Neural cell (in vitro differentiated cells): Measurements from ENCODE around the gene TRIM62. TPM values are rescaled to one million over a fixed set of nuclear protein-coding genes. Genes with fewer than 3 reads are reported as not detected.

Experiments used
- H2AFZ ChIP-seq: fragments of 200-600, 300-800 bp; sonication (generic), shearing (Covaris generic); 2 replicates; pipeline ENCODE4 v1.6.0; 2014; ENCODE audit warnings: low read depth, mild to moderate bottlenecking, antibody characterized with exemption, low read length, moderate library complexity
- H3F3A ChIP-seq: fragments of 200-600 bp; shearing (Covaris generic); 2 replicates; pipeline ENCODE4 v1.6.1; 2016; ENCODE audit warnings: mild to moderate bottlenecking, moderate library complexity, mixed read lengths, antibody characterized with exemption, low read length; ENCODE audit not compliant: insufficient read depth, poor library complexity, severe bottlenecking
- H3K27ac ChIP-seq: fragments of 200-600, 300-800 bp; sonication (generic), shearing (Covaris generic); 2 replicates; pipeline ENCODE4 v1.5.1; 2014; ENCODE audit warnings: mild to moderate bottlenecking, low read length, moderate library complexity
- H3K27me3 ChIP-seq: fragments of 300-800, 200-600 bp; sonication (generic), shearing (Covaris generic); 2 replicates; pipeline ENCODE4 v1.6.0; 2014; ENCODE audit warnings: mild to moderate bottlenecking, low read depth, low read length, moderate library complexity; ENCODE audit not compliant: insufficient read depth
- H3K36me3 ChIP-seq: fragments of 300-800, 200-600 bp; sonication (generic), shearing (Covaris generic); 2 replicates; pipeline ENCODE4 v1.5.1; 2014; ENCODE audit warnings: mild to moderate bottlenecking, antibody characterized with exemption, low read length, moderate library complexity; ENCODE audit not compliant: insufficient read depth
- H3K4me2 ChIP-seq: fragments of 300-800, 200-600 bp; sonication (generic), shearing (Covaris generic); 2 replicates; pipeline ENCODE4 v1.6.0; 2014; ENCODE audit warnings: mild to moderate bottlenecking, low read length
- H3K4me3 ChIP-seq: fragments of 300-800, 200-600 bp; sonication (generic), shearing (Covaris generic); 2 replicates; pipeline ENCODE4 v1.5.1; 2014; ENCODE audit warnings: mild to moderate bottlenecking, low read length, moderate library complexity
- H3K79me2 ChIP-seq: fragments of 200-600 bp; shearing (Covaris generic); replicated peaks from 2 replicates; pipeline ENCODE4 v1.6.0; 2014; ENCODE audit warnings: mild to moderate bottlenecking, low read length, moderate library complexity; ENCODE audit not compliant: insufficient read depth
- H3K9ac ChIP-seq: fragments of 300-800, 200-600 bp; sonication (generic), shearing (Covaris generic); 2 replicates; pipeline ENCODE4 v1.6.1; 2016; ENCODE audit warnings: mild to moderate bottlenecking, low read length, mixed read lengths
- H3K9me2 ChIP-seq: fragments of 200-600 bp; shearing (Covaris generic); 2 replicates; pipeline ENCODE4 v1.6.1; 2016; ENCODE audit warnings: mild to moderate bottlenecking, low read length, mixed read lengths; ENCODE audit not compliant: insufficient read depth
- H3K9me3 ChIP-seq: fragments of 200-600, 300-800 bp; sonication (generic), shearing (Covaris generic); 2 replicates; pipeline ENCODE4 v1.6.1; 2016; ENCODE audit warnings: mild to moderate bottlenecking, mixed run types, low read length, moderate library complexity, mixed read lengths
- H4K20me1 ChIP-seq: fragments of 200-600 bp; shearing (Covaris generic); 2 replicates; pipeline ENCODE4 v1.6.1; 2016; ENCODE audit warnings: mild to moderate bottlenecking, mixed run types; ENCODE audit not compliant: insufficient read depth
- EP300 ChIP-seq: fragments of 450-650 bp; conservative IDR thresholded peaks from 2 replicates; pipeline ENCODE4 v1.6.1; 2014; ENCODE audit warnings: antibody characterized with exemption, mild to moderate bottlenecking, moderate library complexity; ENCODE audit not compliant: poor library complexity, severe bottlenecking
- MXI1 ChIP-seq: fragments of 450-650 bp; conservative IDR thresholded peaks from 2 replicates; pipeline ENCODE4 v1.6.1; 2014; ENCODE audit warnings: antibody characterized with exemption, mild to moderate bottlenecking; ENCODE audit not compliant: poor library complexity, severe bottlenecking
- POLR2AphosphoS5 ChIP-seq: IDR thresholded peaks from 2 replicates; pipeline ENCODE4 v1.6.1; 2012
- RAD21 ChIP-seq: fragments of 450-650 bp; conservative IDR thresholded peaks from 2 replicates; pipeline ENCODE4 v1.6.1; 2014; ENCODE audit warnings: antibody characterized with exemption, mild to moderate bottlenecking, moderate library complexity
- SMC3 ChIP-seq: fragments of 450-650 bp; conservative IDR thresholded peaks from 2 replicates; pipeline ENCODE4 v1.6.1; 2014; ENCODE audit warnings: antibody characterized with exemption, mild to moderate bottlenecking, moderate library complexity; ENCODE audit not compliant: poor library complexity
- TAF1 ChIP-seq: IDR thresholded peaks from 2 replicates; pipeline ENCODE4 v1.6.1; 2012; ENCODE audit warnings: low read depth
- polyA plus RNA-seq: library from polyadenylated mRNA; depleted of rRNA; stranded (reverse); fragments of >200 nt; gene quantifications from 2 replicates; pipeline ENCODE4 v1.2.3, GENCODE V29; 2014
- TF ChIP-seq, protein P1 (sequence below): IDR thresholded peaks from 2 replicates; pipeline ENCODE4 v1.6.1; 2012; ENCODE audit warnings: borderline replicate concordance
- TF ChIP-seq, protein P2 (sequence below): fragments of 450-650 bp; IDR thresholded peaks from 2 replicates; pipeline ENCODE4 v1.5.1; 2014; ENCODE audit warnings: antibody characterized with exemption, mild to moderate bottlenecking, moderate library complexity; ENCODE audit not compliant: poor library complexity, severe bottlenecking

The TRIM62 gene
- polyA plus RNA-seq, 1 donor from 2014 or later: 4.3 TPM

DNA sequence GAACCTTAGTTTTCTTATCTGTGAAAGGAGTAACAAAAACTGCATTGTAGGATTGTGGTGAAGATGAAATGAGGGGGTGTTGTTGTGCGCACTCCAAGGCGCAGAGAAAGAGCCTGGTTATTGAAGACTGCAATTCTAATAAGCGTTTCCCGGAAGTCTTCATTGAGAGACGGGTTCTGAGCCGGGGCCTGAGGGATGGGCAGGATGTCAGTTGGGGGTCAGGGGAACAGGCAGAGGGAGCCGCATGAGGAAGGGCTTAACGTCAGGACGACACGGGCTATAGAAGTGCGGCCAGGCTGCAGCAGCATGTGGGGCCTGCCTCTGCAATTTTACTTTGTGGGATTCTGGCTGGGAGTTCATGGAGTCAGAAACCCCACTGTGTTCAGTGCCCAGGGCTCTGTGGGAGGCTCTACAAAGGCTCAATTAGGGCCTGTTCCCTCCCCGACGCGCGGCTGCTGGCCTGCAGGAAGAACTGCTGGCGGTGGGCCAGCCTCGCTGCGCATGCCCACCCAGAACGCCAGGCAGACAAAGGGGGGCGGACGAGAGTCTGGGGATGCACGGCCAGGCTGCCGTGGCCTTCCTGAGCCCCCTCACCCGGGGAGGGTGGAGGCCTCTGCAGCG, 20.7 kb downstream of the TRIM62 start:
- Histone ChIP-seq H3K4me2 (no peak overlapping the region), H3K9me3 (no peaks in the 10 kb centered on the region), H4K20me1 (no peaks in the 10 kb centered on the region), H3K27ac (no peak overlapping the region), H3K9ac (no peak overlapping the region), H3K79me2 (no peaks in the 10 kb centered on the region), H3K4me3 (no peak overlapping the region), H3F3A (no peaks in the 10 kb centered on the region), H2AFZ (no peak overlapping the region), H3K27me3 (no peaks in the 10 kb centered on the region), H3K36me3 (no peaks in the 10 kb centered on the region), H3K9me2 (no peaks in the 10 kb centered on the region)
- TF ChIP-seq, protein P1, sequence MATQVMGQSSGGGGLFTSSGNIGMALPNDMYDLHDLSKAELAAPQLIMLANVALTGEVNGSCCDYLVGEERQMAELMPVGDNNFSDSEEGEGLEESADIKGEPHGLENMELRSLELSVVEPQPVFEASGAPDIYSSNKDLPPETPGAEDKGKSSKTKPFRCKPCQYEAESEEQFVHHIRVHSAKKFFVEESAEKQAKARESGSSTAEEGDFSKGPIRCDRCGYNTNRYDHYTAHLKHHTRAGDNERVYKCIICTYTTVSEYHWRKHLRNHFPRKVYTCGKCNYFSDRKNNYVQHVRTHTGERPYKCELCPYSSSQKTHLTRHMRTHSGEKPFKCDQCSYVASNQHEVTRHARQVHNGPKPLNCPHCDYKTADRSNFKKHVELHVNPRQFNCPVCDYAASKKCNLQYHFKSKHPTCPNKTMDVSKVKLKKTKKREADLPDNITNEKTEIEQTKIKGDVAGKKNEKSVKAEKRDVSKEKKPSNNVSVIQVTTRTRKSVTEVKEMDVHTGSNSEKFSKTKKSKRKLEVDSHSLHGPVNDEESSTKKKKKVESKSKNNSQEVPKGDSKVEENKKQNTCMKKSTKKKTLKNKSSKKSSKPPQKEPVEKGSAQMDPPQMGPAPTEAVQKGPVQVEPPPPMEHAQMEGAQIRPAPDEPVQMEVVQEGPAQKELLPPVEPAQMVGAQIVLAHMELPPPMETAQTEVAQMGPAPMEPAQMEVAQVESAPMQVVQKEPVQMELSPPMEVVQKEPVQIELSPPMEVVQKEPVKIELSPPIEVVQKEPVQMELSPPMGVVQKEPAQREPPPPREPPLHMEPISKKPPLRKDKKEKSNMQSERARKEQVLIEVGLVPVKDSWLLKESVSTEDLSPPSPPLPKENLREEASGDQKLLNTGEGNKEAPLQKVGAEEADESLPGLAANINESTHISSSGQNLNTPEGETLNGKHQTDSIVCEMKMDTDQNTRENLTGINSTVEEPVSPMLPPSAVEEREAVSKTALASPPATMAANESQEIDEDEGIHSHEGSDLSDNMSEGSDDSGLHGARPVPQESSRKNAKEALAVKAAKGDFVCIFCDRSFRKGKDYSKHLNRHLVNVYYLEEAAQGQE: no peak
- peak; percentile 17 for TF ChIP-seq MXI1

DNA sequence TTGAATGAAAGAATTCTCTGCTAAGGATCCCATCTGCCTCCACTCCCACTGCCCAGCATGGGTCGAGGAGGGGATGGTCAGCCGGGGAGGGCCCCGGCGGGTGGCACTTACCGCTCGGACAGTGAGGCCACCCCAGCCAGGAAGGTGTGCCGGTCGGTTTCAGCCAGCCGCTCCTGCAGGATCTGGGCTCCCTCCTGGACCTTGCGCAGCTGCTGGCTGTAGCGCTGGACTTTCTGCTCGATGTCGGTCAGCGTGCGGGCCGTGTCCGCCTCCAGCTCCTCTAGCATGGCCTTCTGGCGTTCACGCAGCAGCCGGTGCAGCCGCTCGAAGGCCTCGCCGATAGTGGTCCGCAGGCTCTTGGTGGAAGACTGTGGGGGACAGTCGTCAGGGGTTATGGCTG, 22.3 kb downstream of the TRIM62 start:
- H3K9ac ChIP-seq: no peak overlapping the region
- no peaks in the 10 kb centered on the region for H3F3A ChIP-seq
- H3K9me2 ChIP-seq: no peaks in the 10 kb centered on the region
- no peak overlapping the region for H3K4me3 ChIP-seq
- H3K27ac ChIP-seq: no peak overlapping the region
- no peaks in the 10 kb centered on the region for H3K27me3 ChIP-seq
- H2AFZ ChIP-seq: no peak overlapping the region
- no peak for TF ChIP-seq TAF1
- TF ChIP-seq EP300: no peak
- no peak for TF ChIP-seq RAD21
- no peaks in the 10 kb centered on the region for H3K36me3 ChIP-seq
- H4K20me1 ChIP-seq: no peaks in the 10 kb centered on the region
- no peaks in the 10 kb centered on the region for H3K79me2 ChIP-seq
- no peaks in the 10 kb centered on the region for H3K9me3 ChIP-seq
- no peak overlapping the region for H3K4me2 ChIP-seq

DNA sequence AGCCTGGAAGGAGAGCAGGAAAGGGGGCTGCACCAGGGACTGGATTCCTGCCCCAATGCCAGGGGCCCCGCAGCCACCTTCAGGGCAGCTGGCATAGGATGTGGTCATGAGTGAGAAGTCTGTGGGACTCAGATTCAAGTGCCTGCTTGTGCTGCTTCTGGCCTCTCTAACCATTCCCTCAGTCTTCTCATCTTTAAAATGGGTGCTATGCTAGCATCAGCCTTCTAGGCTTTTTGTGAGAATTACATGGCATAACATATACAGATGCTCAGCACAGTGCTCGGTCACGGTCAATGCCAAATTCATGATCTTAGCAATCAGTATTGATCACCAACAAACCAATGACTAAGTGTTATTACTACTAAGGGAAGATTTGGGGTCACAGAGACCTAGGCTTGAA, 23.5 kb downstream of the TRIM62 start:
- H3K36me3 ChIP-seq: no peaks in the 10 kb centered on the region
- H2AFZ ChIP-seq: no peak overlapping the region
- no peaks in the 10 kb centered on the region for H3K27me3 ChIP-seq
- H3K9me3 ChIP-seq: no peaks in the 10 kb centered on the region
- H3K27ac ChIP-seq: no peak overlapping the region
- no peaks in the 10 kb centered on the region for H4K20me1 ChIP-seq
- no peak overlapping the region for H3K9ac ChIP-seq
- H3F3A ChIP-seq: no peaks in the 10 kb centered on the region
- TF ChIP-seq TAF1: no peak
- no peak for TF ChIP-seq RAD21
- TF ChIP-seq SMC3: no peak
- H3K9me2 ChIP-seq: no peaks in the 10 kb centered on the region
- H3K79me2 ChIP-seq: no peaks in the 10 kb centered on the region
- no peak overlapping the region for H3K4me2 ChIP-seq
- no peak overlapping the region for H3K4me3 ChIP-seq

DNA sequence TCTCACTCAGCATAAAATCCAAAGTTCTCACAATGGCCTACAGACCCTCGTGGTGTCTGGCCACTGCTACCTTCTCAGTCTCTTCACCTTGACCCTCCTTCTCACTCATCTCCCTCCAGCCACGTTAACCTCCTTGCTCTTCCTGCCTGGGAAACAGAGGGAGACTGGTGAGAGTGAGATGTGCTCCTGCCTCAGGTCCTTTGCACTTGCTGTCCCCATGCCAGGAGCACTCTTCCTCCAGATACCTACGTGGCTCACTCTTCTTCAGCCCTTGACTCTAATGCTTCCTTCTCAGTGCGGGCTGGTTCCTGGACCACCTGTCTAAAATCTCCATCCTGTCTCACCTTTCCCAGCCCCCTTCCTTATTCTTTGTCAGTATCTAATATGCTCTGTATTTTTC, 24.7 kb downstream of the TRIM62 start:
- Histone ChIP-seq H3K9me3 (no peaks in the 10 kb centered on the region), H3K4me3 (no peak overlapping the region), H3K9ac (no peak overlapping the region), H3K27ac (no peak overlapping the region), H3K79me2 (no peaks in the 10 kb centered on the region), H3K27me3 (no peaks in the 10 kb centered on the region), H3K36me3 (no peaks in the 10 kb centered on the region), H3F3A (no peaks in the 10 kb centered on the region), H4K20me1 (no peaks in the 10 kb centered on the region), H3K4me2 (no peak overlapping the region), H2AFZ (no peak overlapping the region), H3K9me2 (no peaks in the 10 kb centered on the region)
- TF ChIP-seq, protein P1: no peak
- TF ChIP-seq SMC3 (no peak), MXI1 (no peak), RAD21 (no peak), POLR2AphosphoS5 (no peak), TAF1 (no peak), EP300 (no peak)
- TF ChIP-seq, protein P2, sequence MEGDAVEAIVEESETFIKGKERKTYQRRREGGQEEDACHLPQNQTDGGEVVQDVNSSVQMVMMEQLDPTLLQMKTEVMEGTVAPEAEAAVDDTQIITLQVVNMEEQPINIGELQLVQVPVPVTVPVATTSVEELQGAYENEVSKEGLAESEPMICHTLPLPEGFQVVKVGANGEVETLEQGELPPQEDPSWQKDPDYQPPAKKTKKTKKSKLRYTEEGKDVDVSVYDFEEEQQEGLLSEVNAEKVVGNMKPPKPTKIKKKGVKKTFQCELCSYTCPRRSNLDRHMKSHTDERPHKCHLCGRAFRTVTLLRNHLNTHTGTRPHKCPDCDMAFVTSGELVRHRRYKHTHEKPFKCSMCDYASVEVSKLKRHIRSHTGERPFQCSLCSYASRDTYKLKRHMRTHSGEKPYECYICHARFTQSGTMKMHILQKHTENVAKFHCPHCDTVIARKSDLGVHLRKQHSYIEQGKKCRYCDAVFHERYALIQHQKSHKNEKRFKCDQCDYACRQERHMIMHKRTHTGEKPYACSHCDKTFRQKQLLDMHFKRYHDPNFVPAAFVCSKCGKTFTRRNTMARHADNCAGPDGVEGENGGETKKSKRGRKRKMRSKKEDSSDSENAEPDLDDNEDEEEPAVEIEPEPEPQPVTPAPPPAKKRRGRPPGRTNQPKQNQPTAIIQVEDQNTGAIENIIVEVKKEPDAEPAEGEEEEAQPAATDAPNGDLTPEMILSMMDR: no peak
